ENCODE results near the gene OR56A5.

OR56A5 gene

GRCh38 chr11:5932671-5933070 is 35.6 kb downstream of the OR56A5 start:
- DNase-seq (ENCODE audit: low spot score), result no peak

GRCh38 chr11:5931061-5931460 is 37.2 kb downstream of the OR56A5 start:
- no peak for DNase-seq (ENCODE audit: low spot score)

GRCh38 chr11:5930614-5931013 is 37.7 kb downstream of the OR56A5 start:
- no peak for DNase-seq (ENCODE audit: low spot score)

GRCh38 chr11:5929571-5930368 is 38.5 kb downstream of the OR56A5 start:
- no peak for DNase-seq (ENCODE audit: low spot score)

GRCh38 chr11:5928811-5929210 is 39.5 kb downstream of the OR56A5 start:
- DNase-seq (ENCODE audit: low spot score), result no peak

- no peak for DNase-seq (ENCODE audit: low spot score)
Observed at GRCh38 chr11:5928271-5928670, 40.0 kb downstream of the OR56A5 start.

GRCh38 chr11:5923794-5924193 is 44.5 kb downstream of the OR56A5 start:
- no peak for DNase-seq (ENCODE audit: low spot score)

GRCh38 chr11:5923427-5923776 is 44.9 kb downstream of the OR56A5 start:
- DNase-seq (ENCODE audit: low spot score), result no peak

- DNase-seq (ENCODE audit: low spot score), result no peak
Observed at GRCh38 chr11:5922749-5923426, 45.4 kb downstream of the OR56A5 start.

All from globus pallidus (tissue), 1 donor.